Vagina (tissue), 2 donors: Measurements from ENCODE around the gene GTSF1L. TPM values are rescaled to one million over a fixed set of nuclear protein-coding genes. Genes with fewer than 3 reads are reported as not detected.

ENCODE experiments used
- DNase-seq, 2 donors: peaks; one replicate each; pipeline ENCODE4 v3.0.0-alpha.2; 2017; ENCODE audit errors: extremely low spot score in 2 of 2
- H3K27ac ChIP-seq: fragments of 200-600 bp; sonication (generic); one replicate; pipeline ENCODE4 v1.5.1; 2019
- H3K27me3 ChIP-seq: fragments of 200-600 bp; sonication (generic); one replicate; pipeline ENCODE4 v1.5.1; 2019
- H3K36me3 ChIP-seq, 2 donors: fragments of 200-600 bp; sonication (generic); one replicate each; pipeline ENCODE4 v1.5.1; 2017 to 2019
- H3K4me1 ChIP-seq: fragments of 200-600 bp; sonication (generic); one replicate; pipeline ENCODE4 v1.5.1; 2019
- H3K4me3 ChIP-seq, 2 donors: fragments of 200-600 bp; sonication (generic); 1 replicate in 1 of 2; 2 replicates in 1 of 2; pipeline ENCODE4 v1.5.1; 2016 to 2019
- H3K9me3 ChIP-seq: fragments of 200-600 bp; sonication (generic); one replicate; pipeline ENCODE4 v1.5.1; 2019
- POLR2A ChIP-seq, 2 donors: fragments of 450-650 bp; IDR thresholded peaks; one replicate each; pipeline ENCODE4 v1.6.1; 2017; ENCODE audit warnings: antibody characterized with exemption in 2 of 2, mild to moderate bottlenecking in 2 of 2, moderate library complexity in 2 of 2
- POLR2AphosphoS5 ChIP-seq, 2 donors: sonication (generic); formaldehyde crosslinking; IDR thresholded peaks; one replicate each; pipeline ENCODE4 v1.9.0; 2017; ENCODE audit warnings: antibody characterized with exemption in 2 of 2, mild to moderate bottlenecking in 2 of 2, low read depth in 1 of 2; ENCODE audit not compliant: insufficient read depth in 1 of 2
- intact Hi-C: fragments of 100-400 bp; cut with DNase I; formaldehyde crosslinking; loops from one replicate; pipeline ENCODE4 v1.15.1; 2023
- total RNA-seq: library from RNA; depleted of rRNA; stranded (reverse); fragments of >200 nt; gene quantifications from one replicate; pipeline ENCODE4 v1.2.3, GENCODE V29; 2016
- TF ChIP-seq, protein P1 (sequence below), 3 experiments: fragments of 450-650 bp in 2 of 3; fragments of 200-600 bp in 1 of 3; sonication (generic) in 1 of 3; IDR thresholded peaks; one replicate each; pipeline ENCODE4 v1.5.1; 2017 to 2019; ENCODE audit warnings: antibody characterized with exemption in 3 of 3, mild to moderate bottlenecking in 2 of 3, moderate library complexity in 2 of 3

Gene GTSF1L
- total RNA-seq, 1 donor from 2014 or later = not detected

DNA sequence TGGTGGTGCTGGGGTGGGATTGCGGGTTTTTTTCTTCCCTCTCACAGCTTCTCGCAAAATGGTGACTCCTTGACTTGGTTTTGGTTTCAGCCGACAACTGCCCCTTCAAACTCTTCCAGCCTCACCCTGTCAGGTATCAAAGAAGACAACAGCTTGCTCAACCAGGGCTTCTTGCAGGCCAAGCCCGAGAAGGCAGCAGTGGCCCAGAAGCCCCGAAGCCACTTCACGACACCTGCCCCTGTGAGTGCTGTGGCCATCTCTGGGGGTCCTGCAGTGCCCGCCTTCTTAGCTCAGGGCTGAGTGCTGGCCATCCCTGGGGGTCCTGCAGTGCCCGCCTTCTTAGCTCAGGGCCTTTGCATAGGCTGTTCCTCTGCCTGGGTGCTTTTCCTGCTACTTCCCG, 11.8 kb downstream of the GTSF1L start:
- Histone ChIP-seq H3K4me3 (no peak overlapping the region), H3K9me3 (no peaks in the 10 kb centered on the region), H3K4me1 (no peaks in the 10 kb centered on the region), H3K27ac (no peak overlapping the region), H3K27me3 (no peaks in the 10 kb centered on the region), H3K36me3 (no peaks in the 10 kb centered on the region)
- DNase-seq = no peak
- TF ChIP-seq POLR2AphosphoS5 (IDR thresholded peaks at IDR 0.05; ENCODE audit: insufficient read depth in 1 of 2, low read depth in 1 of 2) (no peak), POLR2A (IDR thresholded peaks at IDR 0.05) (no peak)
- TF ChIP-seq, protein P1, sequence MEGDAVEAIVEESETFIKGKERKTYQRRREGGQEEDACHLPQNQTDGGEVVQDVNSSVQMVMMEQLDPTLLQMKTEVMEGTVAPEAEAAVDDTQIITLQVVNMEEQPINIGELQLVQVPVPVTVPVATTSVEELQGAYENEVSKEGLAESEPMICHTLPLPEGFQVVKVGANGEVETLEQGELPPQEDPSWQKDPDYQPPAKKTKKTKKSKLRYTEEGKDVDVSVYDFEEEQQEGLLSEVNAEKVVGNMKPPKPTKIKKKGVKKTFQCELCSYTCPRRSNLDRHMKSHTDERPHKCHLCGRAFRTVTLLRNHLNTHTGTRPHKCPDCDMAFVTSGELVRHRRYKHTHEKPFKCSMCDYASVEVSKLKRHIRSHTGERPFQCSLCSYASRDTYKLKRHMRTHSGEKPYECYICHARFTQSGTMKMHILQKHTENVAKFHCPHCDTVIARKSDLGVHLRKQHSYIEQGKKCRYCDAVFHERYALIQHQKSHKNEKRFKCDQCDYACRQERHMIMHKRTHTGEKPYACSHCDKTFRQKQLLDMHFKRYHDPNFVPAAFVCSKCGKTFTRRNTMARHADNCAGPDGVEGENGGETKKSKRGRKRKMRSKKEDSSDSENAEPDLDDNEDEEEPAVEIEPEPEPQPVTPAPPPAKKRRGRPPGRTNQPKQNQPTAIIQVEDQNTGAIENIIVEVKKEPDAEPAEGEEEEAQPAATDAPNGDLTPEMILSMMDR (IDR thresholded peaks at IDR 0.05) = no peak
- intact Hi-C loops = no loop called here

DNA sequence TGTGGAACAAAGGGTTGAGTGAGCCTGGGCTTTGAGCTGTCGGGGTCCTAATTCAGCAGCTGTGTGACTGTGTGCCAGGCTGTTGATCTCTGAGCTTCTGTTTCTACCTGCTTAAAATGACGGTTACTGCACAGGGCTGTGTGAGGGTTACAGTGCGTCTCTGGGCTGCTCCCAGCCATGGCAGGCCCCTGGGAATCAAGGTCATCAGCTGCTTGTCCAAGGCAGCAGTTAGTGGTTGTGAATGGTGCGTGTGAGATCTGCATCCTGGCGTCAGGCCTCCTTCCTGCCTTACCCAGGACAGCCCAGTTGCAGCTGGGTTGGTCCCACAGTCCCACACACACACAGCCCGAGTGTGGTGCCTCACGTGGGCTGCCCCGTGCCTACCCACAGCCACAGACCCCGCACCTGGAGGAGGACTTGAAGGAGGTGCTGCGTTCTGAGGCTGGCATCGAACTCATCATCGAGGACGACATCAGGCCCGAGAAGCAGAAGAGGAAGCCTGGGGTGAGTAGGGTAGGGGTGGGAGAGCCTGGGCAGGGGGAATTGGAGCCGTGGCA, 15.6 kb downstream of the GTSF1L start:
- TF ChIP-seq, protein P1 (IDR thresholded peaks at IDR 0.05) = no peak
- TF ChIP-seq POLR2AphosphoS5 (IDR thresholded peaks at IDR 0.05; ENCODE audit: insufficient read depth in 1 of 2, low read depth in 1 of 2) (no peak), POLR2A (IDR thresholded peaks at IDR 0.05) (no peak)
- Histone ChIP-seq H3K4me1 (no peaks in the 10 kb centered on the region), H3K4me3 (no peak overlapping the region), H3K36me3 (no peaks in the 10 kb centered on the region), H3K9me3 (no peaks in the 10 kb centered on the region), H3K27ac (no peak overlapping the region), H3K27me3 (no peaks in the 10 kb centered on the region)
- intact Hi-C loops = no loop called here
- no peak for DNase-seq

DNA sequence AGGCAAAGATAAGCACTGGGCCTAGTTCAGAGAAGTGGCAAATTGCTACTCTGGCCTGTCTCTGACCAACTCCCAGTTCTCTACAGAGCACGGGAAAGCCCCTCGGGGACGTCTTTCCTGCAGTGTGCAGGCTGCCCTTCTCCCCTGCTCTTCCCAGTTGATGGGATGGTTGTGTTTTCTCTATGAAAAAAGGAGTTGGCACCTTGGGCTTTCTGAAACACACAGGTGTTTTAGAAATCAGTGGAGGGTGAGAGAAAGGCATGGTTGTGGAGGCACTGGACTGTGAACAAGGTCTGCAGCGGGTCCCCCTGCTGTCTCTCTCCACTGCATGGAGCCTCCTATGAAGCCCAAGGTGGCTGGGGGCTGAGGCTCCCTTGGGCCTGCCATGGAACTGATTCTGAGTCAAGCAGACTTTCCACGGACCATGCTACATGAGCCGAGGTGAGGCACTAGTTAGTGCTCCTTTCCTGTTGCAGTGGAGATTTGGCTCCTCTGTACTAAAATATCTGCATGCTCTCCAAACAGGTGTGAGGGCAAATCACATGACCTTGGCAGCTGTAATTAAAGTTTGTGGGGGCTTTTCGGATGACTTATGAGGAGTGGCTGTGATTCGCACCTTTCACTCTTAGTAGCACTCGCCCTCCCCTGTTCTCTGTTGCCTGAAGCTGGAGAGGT, 16.3 kb downstream of the GTSF1L start:
- Histone ChIP-seq H3K4me1 (no peaks in the 10 kb centered on the region), H3K27me3 (no peaks in the 10 kb centered on the region), H3K9me3 (no peaks in the 10 kb centered on the region), H3K27ac (no peak overlapping the region), H3K36me3 (no peaks in the 10 kb centered on the region), H3K4me3 (no peak overlapping the region)
- no peak for DNase-seq
- TF ChIP-seq POLR2AphosphoS5 (IDR thresholded peaks at IDR 0.05; ENCODE audit: insufficient read depth in 1 of 2, low read depth in 1 of 2) (no peak), POLR2A (IDR thresholded peaks at IDR 0.05) (no peak)
- TF ChIP-seq, protein P1 (IDR thresholded peaks at IDR 0.05) = no peak
- intact Hi-C loops = no loop called here

DNA sequence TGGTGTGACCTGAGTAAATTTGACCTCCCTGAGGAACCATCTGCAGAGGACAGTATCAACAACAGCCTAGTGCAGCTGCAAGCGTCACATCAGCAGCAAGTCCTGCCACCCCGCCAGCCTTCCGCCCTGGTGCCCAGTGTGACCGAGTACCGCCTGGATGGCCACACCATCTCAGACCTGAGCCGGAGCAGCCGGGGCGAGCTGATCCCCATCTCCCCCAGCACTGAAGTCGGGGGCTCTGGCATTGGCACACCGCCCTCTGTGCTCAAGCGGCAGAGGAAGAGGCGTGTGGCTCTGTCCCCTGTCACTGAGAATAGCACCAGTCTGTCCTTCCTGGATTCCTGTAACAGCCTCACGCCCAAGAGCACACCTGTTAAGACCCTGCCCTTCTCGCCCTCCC, 24.3 kb downstream of the GTSF1L start:
- Histone ChIP-seq H3K27me3 (no peaks in the 10 kb centered on the region), H3K4me1 (no peaks in the 10 kb centered on the region), H3K27ac (no peak overlapping the region), H3K4me3 (no peak overlapping the region), H3K36me3 (no peaks in the 10 kb centered on the region), H3K9me3 (no peaks in the 10 kb centered on the region)
- DNase-seq = no peak
- intact Hi-C loops = no loop called here
- TF ChIP-seq POLR2A (IDR thresholded peaks at IDR 0.05) (no peak), POLR2AphosphoS5 (IDR thresholded peaks at IDR 0.05; ENCODE audit: insufficient read depth in 1 of 2, low read depth in 1 of 2) (no peak)
- TF ChIP-seq, protein P1 (IDR thresholded peaks at IDR 0.05) = no peak

DNA sequence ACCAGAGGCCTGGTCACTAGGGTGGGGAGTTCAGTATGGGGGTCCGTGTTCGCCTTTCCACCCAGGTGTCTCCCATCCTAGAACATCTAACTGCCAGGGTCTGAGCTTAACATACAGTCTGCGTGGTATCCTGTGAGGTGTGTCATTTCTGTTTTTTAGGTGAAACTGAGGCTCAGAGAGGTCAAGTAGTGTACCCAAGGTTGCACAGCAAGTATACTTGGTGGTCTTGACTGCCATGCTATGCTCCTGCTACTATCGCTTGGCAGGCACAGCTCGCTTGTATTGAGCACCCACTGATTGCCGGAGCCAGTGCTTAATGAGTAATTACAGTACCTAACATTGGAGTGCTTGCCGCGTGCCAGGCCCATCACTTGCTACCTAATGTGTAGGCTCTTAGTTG, 26.2 kb downstream of the GTSF1L start:
- TF ChIP-seq, protein P1 (IDR thresholded peaks at IDR 0.05) = no peak
- TF ChIP-seq POLR2AphosphoS5 (IDR thresholded peaks at IDR 0.05; ENCODE audit: insufficient read depth in 1 of 2, low read depth in 1 of 2) (no peak), POLR2A (IDR thresholded peaks at IDR 0.05) (no peak)
- intact Hi-C loops = no loop called here
- DNase-seq = no peak
- H3K4me1 ChIP-seq = no peaks in the 10 kb centered on the region
- no peaks in the 10 kb centered on the region for H3K27me3 ChIP-seq
- H3K4me3 ChIP-seq = no peak overlapping the region
- no peak overlapping the region for H3K27ac ChIP-seq
- no peaks in the 10 kb centered on the region for H3K9me3 ChIP-seq
- no peaks in the 10 kb centered on the region for H3K36me3 ChIP-seq
